Measurements from ENCODE around the gene ZNF12. TPM values are rescaled to one million over a fixed set of nuclear protein-coding genes. Genes with fewer than 3 reads are reported as not detected.

The ZNF12 gene
- polyA plus RNA-seq, 1 experiment: 20.4 TPM

DNA sequence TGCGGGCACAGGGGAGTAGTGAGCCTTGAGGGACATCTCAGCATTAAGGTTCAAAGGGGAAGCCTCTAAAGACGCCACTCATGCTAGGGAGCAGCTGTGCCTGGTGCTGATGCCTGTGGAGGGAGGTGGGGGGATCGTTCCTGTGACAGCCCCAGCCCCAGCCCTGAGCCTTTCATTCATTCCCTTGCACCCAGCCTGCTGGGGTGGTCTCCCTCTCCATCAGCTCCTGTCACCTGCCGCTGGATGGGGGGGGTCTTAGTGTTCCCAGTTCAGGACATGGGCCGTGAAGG lies 58.0 kb downstream of the ZNF12 start:
- no peak overlapping the region for H3K4me3 ChIP-seq (ENCODE audit: low read depth, low read length)
- no peak overlapping the region for H3K27ac ChIP-seq (ENCODE audit: low read depth, low read length)
- CTCF ChIA-PET: no interaction called here
- H3K9me3 ChIP-seq (ENCODE audit: control insufficient read depth, insufficient read depth, low read length): peaks cover 56% of the 10 kb centered on the region
- DNase-seq (ENCODE audit: low read depth, low spot score): no peak
- POLR2A ChIA-PET: no interaction called here
- no peaks in the 10 kb centered on the region for H3K27me3 ChIP-seq (ENCODE audit: control insufficient read depth, insufficient read depth, low read length)
- TF ChIP-seq, protein P1, sequence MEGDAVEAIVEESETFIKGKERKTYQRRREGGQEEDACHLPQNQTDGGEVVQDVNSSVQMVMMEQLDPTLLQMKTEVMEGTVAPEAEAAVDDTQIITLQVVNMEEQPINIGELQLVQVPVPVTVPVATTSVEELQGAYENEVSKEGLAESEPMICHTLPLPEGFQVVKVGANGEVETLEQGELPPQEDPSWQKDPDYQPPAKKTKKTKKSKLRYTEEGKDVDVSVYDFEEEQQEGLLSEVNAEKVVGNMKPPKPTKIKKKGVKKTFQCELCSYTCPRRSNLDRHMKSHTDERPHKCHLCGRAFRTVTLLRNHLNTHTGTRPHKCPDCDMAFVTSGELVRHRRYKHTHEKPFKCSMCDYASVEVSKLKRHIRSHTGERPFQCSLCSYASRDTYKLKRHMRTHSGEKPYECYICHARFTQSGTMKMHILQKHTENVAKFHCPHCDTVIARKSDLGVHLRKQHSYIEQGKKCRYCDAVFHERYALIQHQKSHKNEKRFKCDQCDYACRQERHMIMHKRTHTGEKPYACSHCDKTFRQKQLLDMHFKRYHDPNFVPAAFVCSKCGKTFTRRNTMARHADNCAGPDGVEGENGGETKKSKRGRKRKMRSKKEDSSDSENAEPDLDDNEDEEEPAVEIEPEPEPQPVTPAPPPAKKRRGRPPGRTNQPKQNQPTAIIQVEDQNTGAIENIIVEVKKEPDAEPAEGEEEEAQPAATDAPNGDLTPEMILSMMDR (IDR thresholded peaks at IDR 0.05; ENCODE audit: low read depth, low read length): no peak

DNA sequence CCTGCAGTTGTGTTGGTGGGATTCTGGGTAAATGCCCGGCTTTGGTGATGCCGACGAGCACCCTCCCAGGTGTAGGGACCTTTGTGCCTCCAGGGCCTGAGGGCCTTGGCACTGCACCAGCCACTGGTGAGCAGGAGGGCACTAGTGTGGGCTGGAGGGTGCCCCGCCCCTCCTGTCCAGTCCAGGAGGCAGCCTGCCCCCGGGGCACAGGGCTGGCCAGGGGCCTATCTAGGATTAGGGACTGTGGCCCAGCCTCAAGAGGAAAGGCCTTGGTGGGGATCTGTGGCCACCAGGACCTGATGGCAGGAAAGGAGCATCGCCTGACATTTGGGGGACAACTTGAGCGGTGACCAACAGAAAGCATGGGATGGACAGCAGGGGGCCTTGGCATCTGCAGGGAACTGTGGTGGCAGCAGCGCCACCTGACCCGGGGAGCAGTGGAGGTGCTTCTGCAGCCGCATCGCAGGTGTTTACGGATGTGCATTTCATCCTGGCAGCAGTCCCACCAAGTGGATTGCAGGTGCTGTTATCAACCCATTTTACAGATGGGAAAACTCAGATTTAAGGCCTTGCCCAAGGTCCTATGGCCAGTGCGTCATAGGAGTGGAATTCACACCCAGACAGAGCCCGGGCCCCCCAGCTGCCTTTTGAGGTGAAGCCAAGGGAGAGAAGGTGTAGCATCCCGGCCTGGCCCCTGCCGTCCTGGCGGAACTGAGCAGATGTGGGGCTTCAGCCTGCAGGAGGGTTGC lies 58.5 kb downstream of the ZNF12 start:
- TF ChIP-seq, protein P1 (IDR thresholded peaks at IDR 0.05; ENCODE audit: low read depth, low read length): no peak
- DNase-seq (ENCODE audit: low read depth, low spot score): no peak
- Histone ChIP-seq H3K9me3 (ENCODE audit: control insufficient read depth, insufficient read depth, low read length) (peaks cover 54% of the 10 kb centered on the region), H3K27ac (ENCODE audit: low read depth, low read length) (no peak overlapping the region), H3K4me3 (ENCODE audit: low read depth, low read length) (no peak overlapping the region), H3K27me3 (ENCODE audit: control insufficient read depth, insufficient read depth, low read length) (no peaks in the 10 kb centered on the region)
- POLR2A ChIA-PET: no interaction called here
- CTCF ChIA-PET: no interaction called here

DNA sequence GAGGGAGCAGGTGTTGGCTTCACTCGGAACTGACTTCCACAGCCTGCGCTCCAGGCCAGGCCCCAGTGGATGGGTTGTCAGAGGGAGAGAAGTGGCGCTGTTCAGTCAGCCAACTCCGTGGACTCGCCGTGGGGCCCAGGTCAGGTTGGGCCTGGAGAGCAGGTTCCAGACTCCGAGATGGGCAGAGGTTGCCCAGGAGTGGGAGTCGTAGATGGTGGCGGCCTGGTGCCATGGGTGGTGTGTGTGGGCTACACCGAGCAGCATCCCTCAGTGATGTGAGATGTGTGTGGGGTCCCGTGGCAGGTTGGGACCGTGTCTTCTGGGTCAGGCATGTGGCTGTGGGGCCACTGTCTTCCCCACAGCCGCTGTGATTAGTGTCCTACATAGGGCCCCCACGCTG lies 59.2 kb downstream of the ZNF12 start:
- Histone ChIP-seq H3K27ac (ENCODE audit: low read depth, low read length) (no peak overlapping the region), H3K27me3 (ENCODE audit: control insufficient read depth, insufficient read depth, low read length) (no peaks in the 10 kb centered on the region), H3K4me3 (ENCODE audit: low read depth, low read length) (no peak overlapping the region), H3K9me3 (ENCODE audit: control insufficient read depth, insufficient read depth, low read length) (peaks cover 49% of the 10 kb centered on the region)
- DNase-seq (ENCODE audit: low read depth, low spot score): no peak
- TF ChIP-seq, protein P1 (IDR thresholded peaks at IDR 0.05; ENCODE audit: low read depth, low read length): no peak
- POLR2A ChIA-PET: no interaction called here
- CTCF ChIA-PET: no interaction called here

DNA sequence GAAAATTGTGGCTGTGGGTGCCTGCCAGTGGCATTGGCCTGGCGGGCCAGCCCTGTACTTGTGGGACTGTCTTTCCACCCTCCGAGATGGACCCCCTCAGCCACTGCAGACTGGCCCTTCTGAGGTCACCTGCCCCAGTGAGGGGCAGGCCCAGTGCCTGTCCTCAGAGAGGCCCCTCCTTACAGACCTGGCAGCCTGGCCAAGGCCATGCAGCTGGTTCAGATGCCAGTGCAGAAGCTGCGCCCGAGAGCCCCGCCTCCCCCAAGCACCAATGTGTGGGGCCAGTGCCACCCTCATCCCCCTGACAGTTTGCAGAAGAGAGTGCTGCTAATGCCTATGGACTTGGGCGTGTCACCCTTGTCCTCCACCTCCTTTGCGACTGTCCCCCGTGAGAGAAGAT lies 59.7 kb downstream of the ZNF12 start:
- TF ChIP-seq, protein P1 (IDR thresholded peaks at IDR 0.05; ENCODE audit: low read depth, low read length): no peak
- Histone ChIP-seq H3K9me3 (ENCODE audit: control insufficient read depth, insufficient read depth, low read length) (peaks cover 44% of the 10 kb centered on the region), H3K4me3 (ENCODE audit: low read depth, low read length) (no peak overlapping the region), H3K27ac (ENCODE audit: low read depth, low read length) (no peak overlapping the region), H3K27me3 (ENCODE audit: control insufficient read depth, insufficient read depth, low read length) (no peaks in the 10 kb centered on the region)
- POLR2A ChIA-PET: no interaction called here
- no peak for DNase-seq (ENCODE audit: low read depth, low spot score)
- CTCF ChIA-PET: no interaction called here

DNA sequence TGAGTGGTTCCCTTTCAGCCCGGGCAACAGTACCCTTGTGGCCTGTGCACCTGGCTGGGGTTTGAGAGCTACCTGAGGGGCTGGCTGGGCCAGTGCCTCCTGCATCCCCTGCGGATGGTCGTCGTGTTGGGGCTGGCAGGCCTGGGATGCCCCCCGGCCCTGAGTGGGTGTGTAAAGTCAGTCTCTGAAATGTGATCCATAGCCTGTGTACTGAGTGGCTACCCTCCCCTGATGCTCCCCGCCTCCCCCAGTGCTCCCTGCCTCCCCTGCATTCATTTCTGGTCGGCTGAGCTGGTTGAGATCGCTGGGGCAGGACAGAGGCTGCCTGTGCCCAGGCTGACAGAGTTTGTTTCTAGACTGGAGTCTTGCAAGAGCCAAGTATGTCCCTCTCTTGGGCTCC lies 60.3 kb downstream of the ZNF12 start:
- H3K27me3 ChIP-seq (ENCODE audit: control insufficient read depth, insufficient read depth, low read length): no peaks in the 10 kb centered on the region
- no peak for DNase-seq (ENCODE audit: low read depth, low spot score)
- POLR2A ChIA-PET: no interaction called here
- CTCF ChIA-PET: no interaction called here
- H3K27ac ChIP-seq (ENCODE audit: low read depth, low read length): no peak overlapping the region
- TF ChIP-seq, protein P1 (IDR thresholded peaks at IDR 0.05; ENCODE audit: low read depth, low read length): no peak
- H3K4me3 ChIP-seq (ENCODE audit: low read depth, low read length): no peak overlapping the region
- peaks cover 38% of the 10 kb centered on the region for H3K9me3 ChIP-seq (ENCODE audit: control insufficient read depth, insufficient read depth, low read length)
